Trophoblast cell (in vitro differentiated cells and primary cell): ENCODE data around the gene PSORS1C2. TPM values are rescaled to one million over a fixed set of nuclear protein-coding genes. Genes with fewer than 3 reads are reported as not detected.
A peak's percentile ranks its signal among the peaks of the same experiment; 100 is the strongest.
"Not testable (repeated sequence)": the region's sequence is repeated elsewhere in the genome, so short reads cannot be mapped to it uniquely, and the experiment has no call there.

Experiments used
- DNase-seq, 2 donors: peaks; one replicate each; pipeline ENCODE4 v3.0.0-alpha.2; 2016
- H2AFZ ChIP-seq: 2 replicates; pipeline ENCODE4 v1.6.1; 2013; ENCODE audit warnings: low read length, moderate library complexity, mild to moderate bottlenecking; ENCODE audit not compliant: insufficient read depth, poor library complexity
- H2AK5ac ChIP-seq: 2 replicates; pipeline ENCODE4 v1.6.1; 2013; ENCODE audit warnings: mild to moderate bottlenecking, low read length
- H2BK120ac ChIP-seq: 2 replicates; pipeline ENCODE4 v1.6.1; 2013; ENCODE audit warnings: low read length, mild to moderate bottlenecking, moderate library complexity; ENCODE audit not compliant: insufficient read depth, poor library complexity
- H2BK12ac ChIP-seq: 2 replicates; pipeline ENCODE4 v1.6.1; 2013; ENCODE audit warnings: mild to moderate bottlenecking, low read length, moderate library complexity
- H2BK5ac ChIP-seq: 2 replicates; pipeline ENCODE4 v1.6.1; 2013; ENCODE audit warnings: low read length, low read depth, moderate library complexity, mild to moderate bottlenecking; ENCODE audit not compliant: poor library complexity
- H3K14ac ChIP-seq: 2 replicates; pipeline ENCODE4 v1.6.1; 2013; ENCODE audit warnings: mild to moderate bottlenecking, low read length
- H3K18ac ChIP-seq: 2 replicates; pipeline ENCODE4 v1.6.1; 2013; ENCODE audit warnings: mild to moderate bottlenecking, low read length
- H3K23ac ChIP-seq: 2 replicates; pipeline ENCODE4 v1.6.1; 2013; ENCODE audit warnings: low read length
- H3K27ac ChIP-seq: 2 replicates; pipeline ENCODE4 v1.5.1; 2013; ENCODE audit warnings: low read depth, mild to moderate bottlenecking, inconsistent platforms, low read length, moderate library complexity
- H3K27me3 ChIP-seq: 2 replicates; pipeline ENCODE4 v1.6.1; 2013; ENCODE audit warnings: inconsistent platforms, mild to moderate bottlenecking, low read length, moderate library complexity; ENCODE audit not compliant: insufficient read depth
- H3K36me3 ChIP-seq, 2 experiments: 1 replicate in 1 of 2; 2 replicates in 1 of 2; pipeline ENCODE4 v1.6.1; 2013; ENCODE audit warnings: low read length in 2 of 2, mild to moderate bottlenecking in 2 of 2, moderate library complexity in 1 of 2; ENCODE audit not compliant: insufficient read depth in 2 of 2, control insufficient read depth in 1 of 2
- H3K4ac ChIP-seq: 2 replicates; pipeline ENCODE4 v1.6.1; 2013; ENCODE audit warnings: low read depth, mild to moderate bottlenecking, low read length, moderate library complexity
- H3K4me1 ChIP-seq, 2 experiments: 1 replicate in 1 of 2; 2 replicates in 1 of 2; pipeline ENCODE4 v1.6.1; 2013; ENCODE audit warnings: low read length in 2 of 2, mild to moderate bottlenecking in 2 of 2, moderate library complexity in 1 of 2; ENCODE audit not compliant: insufficient read depth in 2 of 2, control insufficient read depth in 1 of 2
- H3K4me2 ChIP-seq: 2 replicates; pipeline ENCODE4 v1.6.1; 2013; ENCODE audit warnings: inconsistent platforms, mild to moderate bottlenecking, low read length, moderate library complexity
- H3K4me3 ChIP-seq: 2 replicates; pipeline ENCODE4 v1.5.1; 2013; ENCODE audit warnings: mild to moderate bottlenecking, low read depth, low read length, inconsistent platforms
- H3K79me1 ChIP-seq: one replicate; pipeline ENCODE4 v1.6.1; 2013; ENCODE audit warnings: low read length
- H3K79me2 ChIP-seq: 2 replicates; pipeline ENCODE4 v1.6.1; 2013; ENCODE audit warnings: low read length, mild to moderate bottlenecking; ENCODE audit not compliant: control insufficient read depth, insufficient read depth, poor library complexity
- H3K9ac ChIP-seq: 2 replicates; pipeline ENCODE4 v1.6.1; 2013; ENCODE audit warnings: mild to moderate bottlenecking, low read length
- H3K9me3 ChIP-seq: 2 replicates; pipeline ENCODE4 v1.6.1; 2013; ENCODE audit warnings: low read depth, mild to moderate bottlenecking, control low read depth, inconsistent platforms, low read length; ENCODE audit not compliant: insufficient read depth
- H4K12ac ChIP-seq: 2 replicates; pipeline ENCODE4 v1.6.1; 2013; ENCODE audit warnings: low read depth, mild to moderate bottlenecking, low read length, moderate library complexity
- H4K8ac ChIP-seq: 2 replicates; pipeline ENCODE4 v1.6.1; 2013; ENCODE audit warnings: low read depth, mild to moderate bottlenecking, low read length, moderate library complexity
- H4K91ac ChIP-seq: one replicate; pipeline ENCODE4 v1.6.1; 2013; ENCODE audit warnings: low read depth, mild to moderate bottlenecking, low read length, moderate library complexity
- WGBS: extraction: QIAGEN DNeasy Blood & Tissue Kit; methylation state at CpG from one replicate; pipeline ENCODE4 v1.1.7; 2013; ENCODE audit warnings: missing lambda C conversion rate; ENCODE audit not compliant: insufficient read length, insufficient coverage; ENCODE audit errors: extremely low coverage; 5-methylcytosine and 5-hydroxymethylcytosine counted together
- polyA plus RNA-seq: library from polyadenylated mRNA; stranded (reverse); fragments of 200-250 nt; gene quantifications from 2 replicates; pipeline ENCODE4 v1.2.3, GENCODE V29; 2013

PSORS1C2 gene
- not detected in 2 replicates for polyA plus RNA-seq

DNA sequence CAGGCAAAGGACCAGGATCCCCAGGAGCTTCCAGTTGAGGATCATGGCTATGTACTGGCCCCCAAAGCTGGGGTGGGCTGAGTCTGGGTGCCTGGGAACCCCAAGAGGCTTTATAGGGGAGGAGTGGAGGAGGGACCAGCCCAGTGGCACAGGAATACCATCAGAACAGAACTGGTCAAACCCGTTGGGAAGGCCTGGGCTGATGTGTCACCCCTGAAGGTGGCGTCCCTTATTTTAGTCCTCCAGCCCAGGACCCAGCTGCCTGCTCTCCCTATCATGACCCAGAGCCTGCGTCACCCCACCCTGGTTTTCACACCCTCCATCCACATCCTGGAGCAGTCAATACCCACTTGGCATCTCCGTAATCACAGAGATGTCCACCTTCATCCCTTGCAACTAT lies at the start of gene PSORS1C2:
Gene PSORS1C2, minus strand, starts transcription at position 85 of the 400 bp plus-strand sequence. Its CDS starts 40 bp downstream, at position 45.
- H4K8ac ChIP-seq, result no peak within 1 kb of the TSS
- H3K79me1 ChIP-seq, result no peaks in the 10 kb centered on the region
- H3K4me2 ChIP-seq, result no peak within 1 kb of the TSS
- H3K36me3 ChIP-seq, result peaks cover 7 to 8% of the 10 kb centered on the region in 2 experiments
- H3K79me2 ChIP-seq, result no peaks in the 10 kb centered on the region
- no peak within 1 kb of the TSS for H3K9ac ChIP-seq
- H3K4me1 ChIP-seq, result peaks cover 4 to 7% of the 10 kb centered on the region in 2 experiments
- no peak within 1 kb of the TSS for H3K23ac ChIP-seq
- H2AFZ ChIP-seq, result peak within 1 kb of the TSS; percentile 45
- H2BK5ac ChIP-seq, result no peak within 1 kb of the TSS
- H3K18ac ChIP-seq, result no peak within 1 kb of the TSS
- no peak within 1 kb of the TSS for H2BK120ac ChIP-seq
- no peak within 1 kb of the TSS for H3K4me3 ChIP-seq
- H3K14ac ChIP-seq, result no peak within 1 kb of the TSS
- no peak within 1 kb of the TSS for H4K12ac ChIP-seq
- H4K91ac ChIP-seq, result no peak within 1 kb of the TSS
- H2AK5ac ChIP-seq, result no peak within 1 kb of the TSS
- H3K27me3 ChIP-seq, result no peaks in the 10 kb centered on the region
- H2BK12ac ChIP-seq, result no peak within 1 kb of the TSS
- H3K9me3 ChIP-seq, result no peaks in the 10 kb centered on the region
- no CpG with 5 or more reads among the region's 4 CpGs for WGBS
- H3K4ac ChIP-seq, result no peak within 1 kb of the TSS
- no peak within 1 kb of the TSS for H3K27ac ChIP-seq
- no peak for DNase-seq

DNA sequence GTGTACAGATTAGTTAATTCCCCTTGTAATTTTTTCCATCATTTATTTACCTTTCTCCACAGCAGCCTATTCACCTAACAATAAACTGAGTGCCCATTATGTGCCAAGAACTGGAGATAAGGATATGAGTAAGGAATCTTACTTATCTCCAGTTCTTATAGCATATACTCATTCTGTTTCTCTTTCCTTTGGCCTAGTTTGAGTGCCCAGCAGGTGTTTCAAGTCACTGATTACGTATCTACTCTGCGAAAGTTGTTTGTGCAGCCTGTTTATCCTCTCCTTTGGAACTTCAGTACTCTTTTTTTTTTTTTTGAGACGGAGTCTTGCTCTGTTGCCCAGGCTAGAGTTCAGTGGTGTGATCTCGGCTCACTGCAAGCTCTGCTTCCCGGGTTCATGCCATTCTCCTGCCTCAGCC lies 48.9 kb upstream of the PSORS1C2 start:
- DNase-seq, result peak; percentile 19 to 39
- H4K91ac ChIP-seq, result no peak overlapping the region
- H3K4me1 ChIP-seq, result no peaks in the 10 kb centered on the region
- no peak overlapping the region for H2AK5ac ChIP-seq
- no peak overlapping the region for H2AFZ ChIP-seq
- no peaks in the 10 kb centered on the region for H3K9me3 ChIP-seq
- H3K9ac ChIP-seq, result no peak overlapping the region
- no CpG with 5 or more reads among the region's 5 CpGs for WGBS
- H2BK5ac ChIP-seq, result no peak overlapping the region
- H3K18ac ChIP-seq, result no peak overlapping the region
- H3K4me3 ChIP-seq, result no peak overlapping the region
- no peaks in the 10 kb centered on the region for H3K79me1 ChIP-seq
- H3K36me3 ChIP-seq, result peaks cover 0 to 2% of the 10 kb centered on the region in 2 experiments
- no peak overlapping the region for H4K12ac ChIP-seq
- H3K4me2 ChIP-seq, result no peak overlapping the region
- no peak overlapping the region for H3K14ac ChIP-seq
- no peaks in the 10 kb centered on the region for H3K79me2 ChIP-seq
- no peak overlapping the region for H3K23ac ChIP-seq
- H2BK120ac ChIP-seq, result no peak overlapping the region
- H3K4ac ChIP-seq, result no peak overlapping the region
- H4K8ac ChIP-seq, result no peak overlapping the region
- H3K27ac ChIP-seq, result no peak overlapping the region
- no peak overlapping the region for H2BK12ac ChIP-seq
- H3K27me3 ChIP-seq, result no peaks in the 10 kb centered on the region

DNA sequence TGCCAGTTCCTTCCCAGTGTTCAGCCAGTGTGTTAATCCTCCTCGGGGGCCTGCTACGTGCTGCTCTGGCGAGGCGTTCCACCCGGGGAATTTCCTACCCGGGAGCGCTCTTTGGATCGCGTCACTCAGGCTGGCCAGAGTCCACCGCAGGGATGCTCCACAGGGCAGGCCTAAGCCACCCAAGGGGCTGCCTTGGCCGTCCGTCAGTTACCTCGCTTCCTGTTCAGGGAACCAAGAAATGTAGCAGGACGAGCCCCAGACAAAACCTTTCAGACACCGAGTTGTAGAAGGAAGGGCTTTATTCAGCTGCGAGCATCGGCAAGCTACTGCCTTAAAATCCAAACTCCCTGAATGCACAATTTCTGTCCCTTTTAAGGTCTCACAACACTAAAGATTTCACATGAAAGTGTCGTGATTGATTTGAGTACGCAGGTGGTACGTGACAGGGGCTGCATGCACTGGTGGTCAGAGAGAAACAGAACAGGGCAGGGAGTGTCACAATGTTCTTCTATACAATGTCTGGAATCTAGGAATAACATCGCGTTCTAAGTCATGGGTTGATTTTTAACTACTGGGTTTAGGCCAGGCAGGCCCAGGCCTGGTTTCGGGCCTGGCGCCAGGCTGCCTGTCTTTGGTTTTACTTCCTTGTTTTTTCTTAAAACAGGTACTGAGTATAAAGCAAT lies 47.3 kb upstream of the PSORS1C2 start:
- H3K14ac ChIP-seq, result no peak overlapping the region
- no peaks in the 10 kb centered on the region for H3K27me3 ChIP-seq
- WGBS, result no CpG with 5 or more reads among the region's 24 CpGs
- no peak overlapping the region for H3K4me2 ChIP-seq
- H3K9me3 ChIP-seq, result no peaks in the 10 kb centered on the region
- H3K23ac ChIP-seq, result no peak overlapping the region
- H2AFZ ChIP-seq, result no peak overlapping the region
- peaks cover 0 to 2% of the 10 kb centered on the region in 2 experiments for H3K36me3 ChIP-seq
- no peaks in the 10 kb centered on the region for H3K79me1 ChIP-seq
- no peak overlapping the region for H2BK120ac ChIP-seq
- H3K18ac ChIP-seq, result no peak overlapping the region
- H2AK5ac ChIP-seq, result no peak overlapping the region
- no peak overlapping the region for H3K9ac ChIP-seq
- no peak overlapping the region for H4K12ac ChIP-seq
- H3K4me3 ChIP-seq, result no peak overlapping the region
- no peak overlapping the region for H4K8ac ChIP-seq
- H3K27ac ChIP-seq, result no peak overlapping the region
- H2BK5ac ChIP-seq, result no peak overlapping the region
- no peaks in the 10 kb centered on the region for H3K4me1 ChIP-seq
- no peak overlapping the region for H2BK12ac ChIP-seq
- no peak for DNase-seq
- H4K91ac ChIP-seq, result no peak overlapping the region
- no peaks in the 10 kb centered on the region for H3K79me2 ChIP-seq
- H3K4ac ChIP-seq, result no peak overlapping the region

DNA sequence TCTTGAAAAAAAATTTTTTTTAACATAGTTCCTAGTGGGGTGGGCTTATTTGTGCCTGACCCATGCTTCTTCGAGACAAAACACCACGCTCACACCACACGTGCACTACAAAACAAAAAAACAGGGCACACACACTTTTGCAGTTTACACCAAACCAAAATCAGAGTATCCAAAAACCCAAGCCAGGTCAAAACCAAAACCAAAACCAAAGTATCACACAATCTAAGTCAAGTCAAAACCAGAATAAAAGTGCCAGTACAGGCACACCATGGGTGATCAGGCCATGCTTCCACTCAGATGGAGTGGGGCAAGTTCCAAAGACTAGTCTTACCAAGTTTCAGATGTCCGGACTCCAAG lies 46.8 kb upstream of the PSORS1C2 start:
- not testable (repeated sequence) for H3K4me2 ChIP-seq, H3K9me3 ChIP-seq
- WGBS, result no CpG with 5 or more reads among the region's 4 CpGs

More for the DNA sequence above, 46.8 kb upstream of the PSORS1C2 start:
- not testable (repeated sequence) for H2AFZ ChIP-seq, H3K4me1 ChIP-seq, H2AK5ac ChIP-seq, H3K4me3 ChIP-seq, H3K18ac ChIP-seq, H3K27ac ChIP-seq, H3K36me3 ChIP-seq, H3K79me2 ChIP-seq, H3K4ac ChIP-seq, H3K27me3 ChIP-seq, H2BK5ac ChIP-seq, H2BK120ac ChIP-seq, H4K91ac ChIP-seq, H3K14ac ChIP-seq, DNase-seq, H3K23ac ChIP-seq, H3K79me1 ChIP-seq, H3K9ac ChIP-seq, H4K12ac ChIP-seq, H2BK12ac ChIP-seq, H4K8ac ChIP-seq
